HepG2 (cell line): ENCODE data around the gene SH3BP2. TPM values are rescaled to one million over a fixed set of nuclear protein-coding genes. Genes with fewer than 3 reads are reported as not detected.

Experiments
- AGO2 ChIP-seq: fragments of 200-400 bp; formaldehyde crosslinking; optimal IDR thresholded peaks from 2 replicates; pipeline ENCODE3; 2017; ENCODE audit warnings: mild to moderate bottlenecking, low read depth, low read length, moderate library complexity
- DNMT3B ChIP-seq: conservative IDR thresholded peaks from 2 replicates; pipeline ENCODE4 v1.6.1; 2016; ENCODE audit warnings: missing biosample characterization, control low read depth
- KLF15 ChIP-seq: sonication (generic); formaldehyde crosslinking; IDR thresholded peaks from 2 replicates; pipeline ENCODE4 v1.8.1; 2023; ENCODE audit warnings: borderline replicate concordance, mild to moderate bottlenecking, inconsistent platforms, missing genetic modification reagents, mixed read lengths
- RAD51 ChIP-seq: fragments of 450-650 bp; IDR thresholded peaks from 2 replicates; pipeline ENCODE4 v1.6.1; 2016; ENCODE audit warnings: borderline replicate concordance
- RARA ChIP-seq: IDR thresholded peaks from 2 replicates; pipeline ENCODE4 v1.6.1; 2016; ENCODE audit warnings: missing genetic modification reagents, missing compliant biosample characterization
- RBFOX2 ChIP-seq: fragments of 200-400 bp; formaldehyde crosslinking; IDR thresholded peaks from 2 replicates; pipeline ENCODE4 v1.6.1; 2017; ENCODE audit warnings: low read depth, mild to moderate bottlenecking, low read length
- ZNF263 ChIP-seq: sonication (generic); formaldehyde crosslinking; IDR thresholded peaks from 2 replicates; pipeline ENCODE4 v1.4.0; 2020; ENCODE audit warnings: missing genetic modification reagents
- ZNF780A ChIP-seq: sonication (generic); formaldehyde crosslinking; IDR thresholded peaks from 2 replicates; pipeline ENCODE4 v1.8.0; 2022; ENCODE audit warnings: mild to moderate bottlenecking, missing genetic modification reagents, moderate library complexity
- ZNF839 ChIP-seq: sonication (generic); formaldehyde crosslinking; IDR thresholded peaks from 2 replicates; pipeline ENCODE4 v1.4.0; 2020; ENCODE audit warnings: missing genetic modification reagents, mild to moderate bottlenecking, borderline replicate concordance
- polyA plus RNA-seq, 8 experiments: library from polyadenylated mRNA; depleted of rRNA in 3 of 8; stranded (reverse) in 7 of 8; unstranded in 1 of 8; fragments of >200 nt; fragmentation: Illumina TruSeq in 4 of 8; extraction: Trizol in 4 of 8; gene quantifications; 2 replicates each; pipeline versions ENCODE4 v1.2.1 to v1.2.3, GENCODE V29; 2011 to 2016; ENCODE audit warnings: low read depth in 4 of 8, missing spikeins in 1 of 8, mixed read lengths in 1 of 8; ENCODE audit not compliant: insufficient read depth in 1 of 8
- total RNA-seq, 5 experiments: library from RNA; depleted of rRNA; stranded (reverse); fragments of >200 nt; fragmentation: Illumina TruSeq; extraction: Trizol; gene quantifications; 2 replicates each; pipeline ENCODE4 v1.2.3, GENCODE V29; 2016; ENCODE audit warnings: low read depth in 1 of 5
- TF ChIP-seq, protein P1 (sequence below): sonication (generic); formaldehyde crosslinking; IDR thresholded peaks from 2 replicates; pipeline ENCODE4 v1.5.0; 2020; ENCODE audit warnings: mild to moderate bottlenecking, missing genetic modification reagents
- TF ChIP-seq, protein P2 (sequence below): sonication (generic); formaldehyde crosslinking; IDR thresholded peaks from 2 replicates; pipeline ENCODE4 v1.5.1; 2020; ENCODE audit warnings: mild to moderate bottlenecking, missing genetic modification reagents
- TF ChIP-seq, protein P3 (sequence below): sonication (generic); formaldehyde crosslinking; IDR thresholded peaks from 2 replicates; pipeline ENCODE4 v1.5.0; 2020; ENCODE audit warnings: missing genetic modification reagents
- TF ChIP-seq, protein P4 (sequence below): sonication (generic); formaldehyde crosslinking; IDR thresholded peaks from 2 replicates; pipeline ENCODE4 v1.4.0; 2020; ENCODE audit warnings: mild to moderate bottlenecking, missing genetic modification reagents
- TF ChIP-seq, protein P5 (sequence below): IDR thresholded peaks from 2 replicates; pipeline ENCODE4 v1.6.1; 2016
- TF ChIP-seq, protein P6 (sequence below): sonication (generic); formaldehyde crosslinking; IDR thresholded peaks from 2 replicates; pipeline ENCODE4 v1.4.0; 2020; ENCODE audit warnings: missing genetic modification reagents, mild to moderate bottlenecking, borderline replicate concordance

SH3BP2 gene
- total and polyA plus RNA-seq, 2 of the 13 experiments (the other 11 are each of a cell fraction or from before 2014, with no cell fraction given) = 16.9 to 34.5 TPM

DNA sequence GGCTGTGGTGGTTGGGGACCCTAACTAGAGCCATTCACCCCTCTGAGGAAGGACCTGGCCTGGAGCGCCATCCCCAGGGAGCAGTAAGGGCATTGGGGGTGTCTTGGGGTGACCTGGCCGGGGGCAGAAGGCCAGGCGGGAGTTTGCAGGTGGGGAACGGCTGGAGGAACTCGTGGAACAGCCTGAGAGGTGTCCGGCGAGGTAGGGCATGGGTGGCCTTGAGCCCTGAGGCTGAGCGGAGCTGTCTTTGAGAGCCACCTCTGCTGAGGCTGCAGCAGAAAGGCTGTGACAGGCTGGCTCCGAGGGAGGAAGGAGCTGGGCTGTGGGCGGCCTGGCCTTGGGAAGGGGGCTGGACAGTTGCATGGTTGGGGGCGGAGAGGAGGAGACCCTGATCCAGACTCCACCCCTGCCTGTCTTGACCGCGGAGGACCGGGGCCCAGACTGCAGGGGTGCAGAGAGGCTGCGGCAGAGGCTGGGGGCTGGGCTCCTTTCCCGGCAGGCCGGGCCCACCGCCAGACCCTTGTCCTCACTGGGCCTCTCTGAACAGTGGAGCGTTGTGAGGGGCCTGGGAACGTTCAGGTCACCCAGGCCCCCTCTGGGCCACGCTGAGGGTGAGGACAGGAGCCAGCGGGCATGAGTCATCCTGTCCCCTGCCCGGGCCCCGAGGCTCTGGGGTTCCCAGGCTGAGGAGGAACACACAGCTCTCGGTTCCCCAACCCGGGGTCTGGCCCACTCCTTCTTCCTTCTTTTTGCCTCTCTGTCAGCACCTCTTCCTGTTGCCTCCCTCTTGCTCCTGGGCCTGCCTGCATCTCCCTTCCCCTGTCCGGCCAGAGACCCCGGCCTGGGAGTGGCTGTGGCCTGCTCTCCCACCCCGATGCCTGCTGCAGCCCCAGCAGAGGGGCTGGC, 8.1 kb downstream of the SH3BP2 start (continued):
- TF ChIP-seq, protein P1, sequence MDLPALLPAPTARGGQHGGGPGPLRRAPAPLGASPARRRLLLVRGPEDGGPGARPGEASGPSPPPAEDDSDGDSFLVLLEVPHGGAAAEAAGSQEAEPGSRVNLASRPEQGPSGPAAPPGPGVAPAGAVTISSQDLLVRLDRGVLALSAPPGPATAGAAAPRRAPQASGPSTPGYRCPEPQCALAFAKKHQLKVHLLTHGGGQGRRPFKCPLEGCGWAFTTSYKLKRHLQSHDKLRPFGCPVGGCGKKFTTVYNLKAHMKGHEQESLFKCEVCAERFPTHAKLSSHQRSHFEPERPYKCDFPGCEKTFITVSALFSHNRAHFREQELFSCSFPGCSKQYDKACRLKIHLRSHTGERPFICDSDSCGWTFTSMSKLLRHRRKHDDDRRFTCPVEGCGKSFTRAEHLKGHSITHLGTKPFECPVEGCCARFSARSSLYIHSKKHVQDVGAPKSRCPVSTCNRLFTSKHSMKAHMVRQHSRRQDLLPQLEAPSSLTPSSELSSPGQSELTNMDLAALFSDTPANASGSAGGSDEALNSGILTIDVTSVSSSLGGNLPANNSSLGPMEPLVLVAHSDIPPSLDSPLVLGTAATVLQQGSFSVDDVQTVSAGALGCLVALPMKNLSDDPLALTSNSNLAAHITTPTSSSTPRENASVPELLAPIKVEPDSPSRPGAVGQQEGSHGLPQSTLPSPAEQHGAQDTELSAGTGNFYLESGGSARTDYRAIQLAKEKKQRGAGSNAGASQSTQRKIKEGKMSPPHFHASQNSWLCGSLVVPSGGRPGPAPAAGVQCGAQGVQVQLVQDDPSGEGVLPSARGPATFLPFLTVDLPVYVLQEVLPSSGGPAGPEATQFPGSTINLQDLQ (CRISPR knock-in tag) = 0 out of 2 replicates have a peak, but pooled peaks have one; percentile 51
- TF ChIP-seq ZNF780A (CRISPR knock-in tag) = no peak
- no peak for TF ChIP-seq ZNF839 (CRISPR knock-in tag)
- TF ChIP-seq, protein P2, sequence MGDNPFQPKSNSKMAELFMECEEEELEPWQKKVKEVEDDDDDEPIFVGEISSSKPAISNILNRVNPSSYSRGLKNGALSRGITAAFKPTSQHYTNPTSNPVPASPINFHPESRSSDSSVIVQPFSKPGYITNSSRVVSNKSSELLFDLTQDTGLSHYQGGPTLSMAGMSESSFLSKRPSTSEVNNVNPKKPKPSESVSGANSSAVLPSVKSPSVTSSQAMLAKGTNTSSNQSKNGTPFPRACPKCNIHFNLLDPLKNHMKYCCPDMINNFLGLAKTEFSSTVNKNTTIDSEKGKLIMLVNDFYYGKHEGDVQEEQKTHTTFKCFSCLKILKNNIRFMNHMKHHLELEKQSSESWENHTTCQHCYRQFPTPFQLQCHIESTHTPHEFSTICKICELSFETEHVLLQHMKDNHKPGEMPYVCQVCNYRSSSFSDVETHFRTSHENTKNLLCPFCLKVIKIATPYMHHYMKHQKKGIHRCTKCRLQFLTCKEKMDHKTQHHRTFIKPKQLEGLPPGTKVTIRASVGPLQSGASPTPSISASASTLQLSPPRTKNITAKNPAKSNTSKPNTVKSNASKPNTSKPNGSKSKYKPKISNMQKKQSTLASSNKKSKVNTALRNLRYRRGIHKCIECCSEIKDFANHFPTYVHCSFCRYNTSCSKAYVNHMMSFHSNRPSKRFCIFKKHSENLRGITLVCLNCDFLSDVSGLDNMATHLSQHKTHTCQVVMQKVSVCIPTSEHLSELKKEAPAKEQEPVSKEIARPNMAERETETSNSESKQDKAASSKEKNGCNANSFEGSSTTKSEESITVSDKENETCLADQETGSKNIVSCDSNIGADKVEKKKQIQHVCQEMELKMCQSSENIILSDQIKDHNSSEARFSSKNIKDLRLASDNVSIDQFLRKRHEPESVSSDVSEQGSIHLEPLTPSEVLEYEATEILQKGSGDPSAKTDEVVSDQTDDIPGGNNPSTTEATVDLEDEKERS = no peak
- TF ChIP-seq, protein P3, sequence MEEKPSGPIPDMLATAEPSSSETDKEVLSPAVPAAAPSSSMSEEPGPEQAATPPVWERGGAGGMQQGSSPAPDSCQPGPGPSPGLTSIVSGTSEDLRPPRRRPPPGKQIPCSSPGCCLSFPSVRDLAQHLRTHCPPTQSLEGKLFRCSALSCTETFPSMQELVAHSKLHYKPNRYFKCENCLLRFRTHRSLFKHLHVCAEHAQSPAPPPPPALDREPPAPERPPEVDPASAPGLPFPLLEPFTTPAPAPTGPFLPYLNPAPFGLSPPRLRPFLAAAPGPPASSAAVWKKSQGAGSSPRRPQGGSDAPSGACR (CRISPR knock-in tag) = no peak; the same call in 1 of the 2 replicates
- peak; percentile 85 for TF ChIP-seq RARA (CRISPR knock-in tag)
- TF ChIP-seq, protein P4, sequence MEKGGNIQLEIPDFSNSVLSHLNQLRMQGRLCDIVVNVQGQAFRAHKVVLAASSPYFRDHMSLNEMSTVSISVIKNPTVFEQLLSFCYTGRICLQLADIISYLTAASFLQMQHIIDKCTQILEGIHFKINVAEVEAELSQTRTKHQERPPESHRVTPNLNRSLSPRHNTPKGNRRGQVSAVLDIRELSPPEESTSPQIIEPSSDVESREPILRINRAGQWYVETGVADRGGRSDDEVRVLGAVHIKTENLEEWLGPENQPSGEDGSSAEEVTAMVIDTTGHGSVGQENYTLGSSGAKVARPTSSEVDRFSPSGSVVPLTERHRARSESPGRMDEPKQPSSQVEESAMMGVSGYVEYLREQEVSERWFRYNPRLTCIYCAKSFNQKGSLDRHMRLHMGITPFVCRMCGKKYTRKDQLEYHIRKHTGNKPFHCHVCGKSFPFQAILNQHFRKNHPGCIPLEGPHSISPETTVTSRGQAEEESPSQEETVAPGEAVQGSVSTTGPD = no peak
- no peak for TF ChIP-seq DNMT3B (CRISPR knock-in tag)
- TF ChIP-seq, protein P5, sequence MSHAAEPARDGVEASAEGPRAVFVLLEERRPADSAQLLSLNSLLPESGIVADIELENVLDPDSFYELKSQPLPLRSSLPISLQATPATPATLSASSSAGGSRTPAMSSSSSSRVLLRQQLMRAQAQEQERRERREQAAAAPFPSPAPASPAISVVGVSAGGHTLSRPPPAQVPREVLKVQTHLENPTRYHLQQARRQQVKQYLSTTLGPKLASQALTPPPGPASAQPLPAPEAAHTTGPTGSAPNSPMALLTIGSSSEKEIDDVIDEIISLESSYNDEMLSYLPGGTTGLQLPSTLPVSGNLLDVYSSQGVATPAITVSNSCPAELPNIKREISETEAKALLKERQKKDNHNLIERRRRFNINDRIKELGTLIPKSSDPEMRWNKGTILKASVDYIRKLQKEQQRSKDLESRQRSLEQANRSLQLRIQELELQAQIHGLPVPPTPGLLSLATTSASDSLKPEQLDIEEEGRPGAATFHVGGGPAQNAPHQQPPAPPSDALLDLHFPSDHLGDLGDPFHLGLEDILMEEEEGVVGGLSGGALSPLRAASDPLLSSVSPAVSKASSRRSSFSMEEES = no peak
- no peak for TF ChIP-seq RAD51
- peak; percentile 73 for TF ChIP-seq AGO2
- TF ChIP-seq RBFOX2 = peak; percentile 76
- no peak for TF ChIP-seq KLF15 (CRISPR knock-in tag)
- TF ChIP-seq ZNF263 (CRISPR knock-in tag) = peak; percentile 65; the same call in 1 of the 2 replicates
- TF ChIP-seq, protein P6, sequence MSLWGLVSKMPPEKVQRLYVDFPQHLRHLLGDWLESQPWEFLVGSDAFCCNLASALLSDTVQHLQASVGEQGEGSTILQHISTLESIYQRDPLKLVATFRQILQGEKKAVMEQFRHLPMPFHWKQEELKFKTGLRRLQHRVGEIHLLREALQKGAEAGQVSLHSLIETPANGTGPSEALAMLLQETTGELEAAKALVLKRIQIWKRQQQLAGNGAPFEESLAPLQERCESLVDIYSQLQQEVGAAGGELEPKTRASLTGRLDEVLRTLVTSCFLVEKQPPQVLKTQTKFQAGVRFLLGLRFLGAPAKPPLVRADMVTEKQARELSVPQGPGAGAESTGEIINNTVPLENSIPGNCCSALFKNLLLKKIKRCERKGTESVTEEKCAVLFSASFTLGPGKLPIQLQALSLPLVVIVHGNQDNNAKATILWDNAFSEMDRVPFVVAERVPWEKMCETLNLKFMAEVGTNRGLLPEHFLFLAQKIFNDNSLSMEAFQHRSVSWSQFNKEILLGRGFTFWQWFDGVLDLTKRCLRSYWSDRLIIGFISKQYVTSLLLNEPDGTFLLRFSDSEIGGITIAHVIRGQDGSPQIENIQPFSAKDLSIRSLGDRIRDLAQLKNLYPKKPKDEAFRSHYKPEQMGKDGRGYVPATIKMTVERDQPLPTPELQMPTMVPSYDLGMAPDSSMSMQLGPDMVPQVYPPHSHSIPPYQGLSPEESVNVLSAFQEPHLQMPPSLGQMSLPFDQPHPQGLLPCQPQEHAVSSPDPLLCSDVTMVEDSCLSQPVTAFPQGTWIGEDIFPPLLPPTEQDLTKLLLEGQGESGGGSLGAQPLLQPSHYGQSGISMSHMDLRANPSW (CRISPR knock-in tag) = peak; percentile 75; the same call in 1 of the 2 replicates
